ENCODE data around the gene ITGA11.

Gene ITGA11

DNA sequence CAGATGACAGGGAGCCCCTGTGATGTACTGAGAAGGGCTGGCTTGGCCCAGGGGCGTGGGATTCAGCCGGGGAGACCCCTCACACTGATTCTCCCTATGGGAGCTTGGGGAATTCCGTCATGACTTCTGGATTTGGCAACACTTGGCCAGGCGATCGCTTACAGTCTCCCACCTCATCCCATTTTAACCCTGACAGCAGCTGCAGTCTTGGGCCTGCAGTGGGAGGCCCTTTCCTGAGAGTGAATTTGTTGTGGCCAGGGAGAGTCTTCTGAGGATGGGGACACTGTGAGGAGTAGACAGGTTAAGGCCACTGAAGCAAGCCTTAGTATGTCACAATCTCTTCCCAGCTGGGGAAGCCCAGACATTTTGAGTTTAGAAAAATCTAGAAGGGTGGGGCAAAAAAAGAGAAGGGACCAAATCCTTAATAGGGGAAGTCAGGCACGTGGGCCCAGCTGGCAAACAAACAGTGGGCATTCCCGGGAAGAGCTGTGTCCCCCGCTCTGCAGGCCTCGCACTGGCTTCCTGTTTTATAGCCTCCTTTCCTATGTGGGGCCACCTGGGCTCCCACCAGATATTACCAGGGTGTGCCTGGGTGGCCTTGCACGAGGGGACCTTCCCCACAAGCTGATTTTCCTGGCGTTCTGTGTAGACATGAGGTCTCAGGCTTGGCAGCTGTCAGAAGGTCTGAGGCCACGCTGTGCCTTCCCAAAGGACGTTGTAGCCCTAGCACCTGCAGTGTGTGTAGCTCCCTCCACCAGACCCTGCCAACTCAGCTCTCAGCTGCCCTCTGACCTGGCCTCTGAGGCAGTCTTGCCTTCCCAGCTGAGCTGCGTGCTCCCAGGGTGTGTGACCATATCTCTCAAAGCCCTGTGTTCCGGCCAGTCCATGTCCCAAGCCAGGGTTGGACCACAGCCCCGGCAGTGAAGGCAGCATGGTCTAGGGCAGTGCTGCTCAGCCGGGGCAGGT, 89.9 kb downstream of the ITGA11 start:
- TF ChIP-seq, protein P1, sequence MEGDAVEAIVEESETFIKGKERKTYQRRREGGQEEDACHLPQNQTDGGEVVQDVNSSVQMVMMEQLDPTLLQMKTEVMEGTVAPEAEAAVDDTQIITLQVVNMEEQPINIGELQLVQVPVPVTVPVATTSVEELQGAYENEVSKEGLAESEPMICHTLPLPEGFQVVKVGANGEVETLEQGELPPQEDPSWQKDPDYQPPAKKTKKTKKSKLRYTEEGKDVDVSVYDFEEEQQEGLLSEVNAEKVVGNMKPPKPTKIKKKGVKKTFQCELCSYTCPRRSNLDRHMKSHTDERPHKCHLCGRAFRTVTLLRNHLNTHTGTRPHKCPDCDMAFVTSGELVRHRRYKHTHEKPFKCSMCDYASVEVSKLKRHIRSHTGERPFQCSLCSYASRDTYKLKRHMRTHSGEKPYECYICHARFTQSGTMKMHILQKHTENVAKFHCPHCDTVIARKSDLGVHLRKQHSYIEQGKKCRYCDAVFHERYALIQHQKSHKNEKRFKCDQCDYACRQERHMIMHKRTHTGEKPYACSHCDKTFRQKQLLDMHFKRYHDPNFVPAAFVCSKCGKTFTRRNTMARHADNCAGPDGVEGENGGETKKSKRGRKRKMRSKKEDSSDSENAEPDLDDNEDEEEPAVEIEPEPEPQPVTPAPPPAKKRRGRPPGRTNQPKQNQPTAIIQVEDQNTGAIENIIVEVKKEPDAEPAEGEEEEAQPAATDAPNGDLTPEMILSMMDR (IDR thresholded peaks at IDR 0.05; ENCODE audit: low read depth, low read length, missing control alignments) = no peak
- DNase-seq (ENCODE audit: low read depth) = no peak
- H3K4me3 ChIP-seq (ENCODE audit: low read depth, low read length) = no peak overlapping the region

DNA sequence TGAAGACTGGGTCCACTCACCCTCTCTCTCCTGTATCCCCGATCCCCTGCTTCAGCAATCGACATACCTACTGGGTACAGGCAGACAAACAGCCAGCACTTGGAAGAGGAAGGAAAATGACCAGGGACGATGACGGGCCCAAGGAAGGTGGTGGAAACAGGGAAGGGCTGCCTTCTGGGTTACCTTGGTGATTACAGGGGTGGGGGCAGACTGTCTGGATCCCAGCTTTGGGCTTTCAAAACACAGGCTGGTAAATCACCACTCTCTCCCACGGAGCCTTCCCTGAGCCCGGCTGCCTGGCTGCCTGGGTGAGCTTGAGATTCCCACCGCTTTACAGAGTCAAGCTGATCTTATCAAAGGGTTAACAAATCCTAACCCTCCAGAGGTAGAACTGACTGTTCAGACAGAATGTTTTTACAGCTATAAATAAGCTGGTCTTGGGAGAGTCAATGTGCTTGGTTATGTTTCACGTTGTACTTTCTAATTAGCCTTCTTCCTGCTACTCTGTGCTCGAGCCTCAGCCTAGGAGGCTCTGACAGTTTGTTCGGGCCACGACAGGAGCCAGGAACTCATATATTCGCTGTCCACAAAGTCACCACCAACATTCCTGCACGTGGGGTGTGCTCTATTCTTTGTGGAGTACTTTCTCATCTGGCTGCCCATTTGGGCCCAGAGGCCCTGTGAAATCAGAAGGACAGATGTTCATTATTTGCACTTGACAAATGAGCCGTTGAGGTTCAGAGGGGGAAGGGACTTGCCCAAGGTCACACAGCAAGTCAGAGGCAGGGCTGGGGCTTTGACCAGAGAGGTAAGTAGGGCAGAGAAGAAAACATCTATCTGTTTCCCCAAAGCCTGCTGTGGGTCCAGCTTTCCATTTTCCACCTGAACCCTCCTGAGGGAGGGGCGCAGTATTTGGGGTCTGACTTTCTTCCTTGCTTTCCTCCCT, 91.0 kb downstream of the ITGA11 start:
- no peak overlapping the region for H3K4me3 ChIP-seq (ENCODE audit: low read depth, low read length)
- TF ChIP-seq, protein P1 (IDR thresholded peaks at IDR 0.05; ENCODE audit: low read depth, low read length, missing control alignments) = no peak
- no peak for DNase-seq (ENCODE audit: low read depth)

GRCh38 chr15:68339481-68339880, 92.5 kb downstream of the ITGA11 start:
- TF ChIP-seq, protein P1 (IDR thresholded peaks at IDR 0.05; ENCODE audit: low read depth, low read length, missing control alignments) = no peak
- no peak for DNase-seq (ENCODE audit: low read depth)
- no peak overlapping the region for H3K4me3 ChIP-seq (ENCODE audit: low read depth, low read length)

DNA sequence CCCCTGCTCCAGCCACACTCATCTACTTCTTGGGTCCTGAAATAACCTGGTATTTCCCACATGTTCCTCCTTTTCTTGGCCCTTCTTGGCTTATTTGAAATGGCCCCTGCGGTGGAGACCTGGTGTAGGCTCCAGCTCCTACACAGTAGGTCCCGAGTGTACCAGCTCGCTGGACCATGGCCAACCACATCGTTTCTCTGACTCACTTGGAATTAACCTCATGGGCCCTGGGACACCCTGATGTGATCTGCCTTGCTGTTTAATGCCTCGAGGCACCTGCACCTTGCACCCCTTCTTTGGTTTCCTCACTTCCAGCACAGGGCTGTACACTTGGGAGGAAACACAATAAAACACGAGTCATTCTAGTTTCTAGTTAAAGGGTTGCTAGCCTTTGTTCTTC, 94.1 kb downstream of the ITGA11 start:
- DNase-seq (ENCODE audit: low read depth) = no peak
- H3K4me3 ChIP-seq (ENCODE audit: low read depth, low read length) = no peak overlapping the region
- TF ChIP-seq, protein P1 (IDR thresholded peaks at IDR 0.05; ENCODE audit: low read depth, low read length, missing control alignments) = no peak

- no peak overlapping the region for H3K4me3 ChIP-seq (ENCODE audit: low read depth, low read length)
- no peak for DNase-seq (ENCODE audit: low read depth)
- TF ChIP-seq, protein P1 (IDR thresholded peaks at IDR 0.05; ENCODE audit: low read depth, low read length, missing control alignments) = no peak
These were observed 95.4 kb downstream of the ITGA11 start for GRCh38 chr15:68336516-68336915.

- no peak for DNase-seq (ENCODE audit: low read depth)
- TF ChIP-seq, protein P1 (IDR thresholded peaks at IDR 0.05; ENCODE audit: low read depth, low read length, missing control alignments) = no peak
- no peak overlapping the region for H3K4me3 ChIP-seq (ENCODE audit: low read depth, low read length)
These were observed 96.3 kb downstream of the ITGA11 start for GRCh38 chr15:68335655-68336054.

Data from GM12864 (cell line).